ENCODE measurements around the gene LIX1L.

Gene LIX1L

GRCh38 chr1:145979746-145980456 lies 22.1 kb upstream of the LIX1L start:
- DNase-seq (ENCODE audit: low read depth) = peak; percentile 60
- no peak for TF ChIP-seq CTCF (IDR thresholded peaks at IDR 0.05; ENCODE audit: insufficient read depth, low read depth, low read length, missing control alignments)
- H3K4me3 ChIP-seq (ENCODE audit: low read depth, low read length) = peak overlapping the region; percentile 1; the same call in 1 of the 2 replicates

GRCh38 chr1:145978854-145979745 lies 21.3 kb upstream of the LIX1L start:
- peak; percentile 32 for TF ChIP-seq CTCF (IDR thresholded peaks at IDR 0.05; ENCODE audit: insufficient read depth, low read depth, low read length, missing control alignments)
- peak; percentile 99 for DNase-seq (ENCODE audit: low read depth)
- H3K4me3 ChIP-seq (ENCODE audit: low read depth, low read length) = peak overlapping the region; percentile 28

- DNase-seq (ENCODE audit: low read depth) = no peak
These were observed 20.6 kb upstream of the LIX1L start for GRCh38 chr1:145978471-145978853.

GRCh38 chr1:145977486-145978470 lies 20.0 kb upstream of the LIX1L start:
- no peak overlapping the region for H3K4me3 ChIP-seq (ENCODE audit: low read depth, low read length)
- TF ChIP-seq CTCF (IDR thresholded peaks at IDR 0.05; ENCODE audit: insufficient read depth, low read depth, low read length, missing control alignments) = peak; percentile 79
- peak; percentile 89 for DNase-seq (ENCODE audit: low read depth)

More at GRCh38 chr1:145978471-145978853, 20.6 kb upstream of the LIX1L start:
- no peak for TF ChIP-seq CTCF (IDR thresholded peaks at IDR 0.05; ENCODE audit: insufficient read depth, low read depth, low read length, missing control alignments)
- no peak overlapping the region for H3K4me3 ChIP-seq (ENCODE audit: low read depth, low read length)

GRCh38 chr1:145977016-145977415 lies 19.2 kb upstream of the LIX1L start:
- no peak for DNase-seq (ENCODE audit: low read depth)
- no peak overlapping the region for H3K4me3 ChIP-seq (ENCODE audit: low read depth, low read length)
- TF ChIP-seq CTCF (IDR thresholded peaks at IDR 0.05; ENCODE audit: insufficient read depth, low read depth, low read length, missing control alignments) = no peak

- H3K4me3 ChIP-seq (ENCODE audit: low read depth, low read length) = no peak overlapping the region
- no peak for TF ChIP-seq CTCF (IDR thresholded peaks at IDR 0.05; ENCODE audit: insufficient read depth, low read depth, low read length, missing control alignments)
- DNase-seq (ENCODE audit: low read depth) = no peak
These were observed 17.4 kb upstream of the LIX1L start for GRCh38 chr1:145975216-145975615.
